HG03571 (cell line): ENCODE data around the gene CATSPER1.
"Not testable (repeated sequence)": the region's sequence is repeated elsewhere in the genome, so short reads cannot be mapped to it uniquely, and the experiment has no call there.

Source experiments
- ATAC-seq: cut with Tn5 transposase; IDR thresholded peaks from one replicate; pipeline ENCODE4 v1.9.1; 2021; ENCODE audit not compliant: unreplicated experiment

Gene CATSPER1

DNA sequence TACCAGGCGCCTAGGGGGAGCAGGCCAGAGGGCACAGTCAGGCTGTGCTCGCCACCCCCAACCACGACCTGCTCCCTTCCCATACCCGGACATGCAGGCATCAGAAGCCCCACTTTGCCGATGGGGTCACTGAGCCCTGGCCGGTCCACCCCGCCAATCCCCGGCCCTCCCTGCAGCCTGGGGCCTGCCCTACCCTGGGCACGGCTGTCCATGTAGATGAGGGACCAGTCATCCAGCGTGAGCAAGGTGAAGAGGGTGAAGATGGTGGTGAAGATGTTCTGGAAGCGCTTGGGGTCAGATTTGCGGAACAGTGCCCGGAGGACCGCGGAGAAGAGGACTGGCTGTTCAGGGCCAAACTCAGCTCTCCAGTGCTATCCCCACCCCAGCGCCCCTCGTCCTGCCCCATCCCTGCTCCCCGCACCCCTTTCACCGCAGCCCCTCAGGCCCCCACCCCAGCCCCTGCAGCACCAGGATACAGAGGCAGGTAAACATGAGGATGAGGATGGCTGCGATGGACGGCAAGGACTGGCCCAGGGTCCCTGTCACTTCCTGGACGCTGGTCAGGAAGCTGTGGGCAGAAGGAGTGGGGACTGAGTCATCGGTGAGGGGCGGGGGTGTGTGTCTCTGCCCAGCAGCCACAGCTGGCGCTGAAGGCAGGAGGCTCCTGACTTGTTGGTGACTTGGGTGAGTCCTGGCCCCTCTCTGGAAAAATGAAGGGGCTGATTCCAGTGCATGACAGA, 5.5 kb downstream of the CATSPER1 start:
- ATAC-seq = no peak

DNA sequence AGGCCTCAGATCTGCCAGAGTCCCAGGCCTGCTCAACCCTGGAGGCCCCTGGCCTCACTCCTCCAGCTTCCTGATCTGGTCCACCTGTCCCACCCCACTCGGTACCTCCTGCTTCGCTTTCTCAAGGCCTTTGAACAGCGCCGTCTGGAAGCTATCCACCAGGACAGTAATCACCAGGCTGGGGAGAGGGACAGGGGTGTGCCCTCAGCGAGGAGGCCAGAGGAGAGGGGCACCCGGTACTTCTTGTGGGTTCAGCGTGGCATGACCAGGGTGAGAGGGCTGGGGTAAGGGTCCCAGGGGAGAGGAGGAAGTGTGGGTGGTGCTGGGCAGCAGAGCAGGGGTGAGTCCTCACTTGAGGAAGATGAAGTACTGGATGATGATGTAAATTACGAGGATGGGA, 6.1 kb downstream of the CATSPER1 start:
- no peak for ATAC-seq

DNA sequence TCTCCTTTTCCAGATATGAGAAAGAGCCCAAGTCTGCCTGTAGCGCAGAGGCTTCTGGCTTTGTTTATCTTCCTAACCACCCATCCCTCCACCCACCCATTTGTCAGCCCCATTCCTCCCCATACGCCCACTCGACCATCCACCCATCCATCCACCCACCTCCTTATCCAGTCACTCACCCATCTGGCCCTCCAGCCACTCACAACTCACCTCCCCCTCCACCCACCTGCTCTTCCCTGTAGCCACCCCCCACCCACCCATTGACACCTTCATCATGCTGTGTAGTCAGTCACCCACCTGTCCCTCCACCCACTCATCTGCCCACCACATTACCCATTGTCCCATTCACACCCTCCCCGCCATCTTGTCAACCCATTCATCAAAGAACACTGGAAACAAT, 9.0 kb downstream of the CATSPER1 start:
- no peak for ATAC-seq

DNA sequence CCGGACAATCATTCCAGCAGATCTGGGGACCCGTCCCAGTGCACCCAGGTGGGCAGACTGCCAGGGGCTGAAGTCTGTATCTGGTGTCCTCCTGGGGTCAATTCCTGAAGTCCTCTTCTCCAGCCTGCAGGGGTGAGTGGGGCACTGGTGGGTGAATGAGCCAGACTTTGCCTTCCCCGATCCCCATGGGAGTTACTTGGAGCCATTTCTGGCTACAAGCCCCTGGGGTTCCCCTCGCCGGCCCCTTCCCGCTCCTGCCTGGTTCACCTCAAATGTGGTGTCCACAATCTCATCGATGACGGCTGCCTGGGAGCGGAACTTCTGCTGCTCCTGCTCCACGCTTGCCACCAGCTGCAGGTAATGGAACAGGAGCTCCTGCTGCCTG, 9.5 kb downstream of the CATSPER1 start:
- no peak for ATAC-seq

DNA sequence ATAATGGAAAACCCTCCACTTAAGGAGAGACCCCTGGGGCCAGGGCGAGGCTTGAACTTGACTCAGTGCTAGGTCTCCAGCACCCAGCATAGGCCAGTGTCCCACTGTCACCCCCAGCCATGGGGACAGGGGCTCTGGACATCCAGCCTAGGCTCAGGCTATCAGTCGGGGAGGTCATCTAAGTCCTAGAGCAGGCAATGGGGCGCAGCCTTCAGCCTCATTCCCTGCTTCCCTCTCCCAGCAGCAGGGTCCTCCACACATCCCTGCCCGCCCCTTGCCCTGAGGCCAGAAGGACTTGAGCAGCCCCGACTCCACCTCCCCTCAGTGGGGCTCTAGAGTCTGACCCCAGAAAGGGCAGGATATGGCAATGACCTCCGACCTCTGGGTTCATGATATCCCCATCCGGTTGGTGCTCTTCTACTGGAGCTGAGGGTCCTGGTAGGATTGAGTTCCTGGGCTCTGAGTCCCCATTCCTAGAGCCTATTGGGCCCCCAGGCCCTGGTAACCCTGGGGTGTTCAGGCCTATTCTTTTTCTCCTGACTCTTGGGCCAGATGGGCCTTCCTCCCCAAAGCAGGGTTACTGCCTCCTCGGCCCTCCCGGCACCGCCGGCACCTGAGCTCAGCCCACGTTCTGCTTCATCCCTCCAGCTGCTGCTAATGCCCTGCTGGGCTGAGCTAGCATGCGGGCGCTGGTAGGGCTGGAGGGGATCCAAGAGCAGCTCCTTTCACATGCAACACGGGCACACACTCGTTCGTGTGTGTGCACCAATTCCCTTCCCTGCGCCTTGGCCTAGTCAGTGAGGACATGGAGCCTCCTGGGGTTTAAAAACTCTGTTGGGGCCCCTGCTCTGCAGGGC, 10.1 kb downstream of the CATSPER1 start:
- ATAC-seq = no peak

DNA sequence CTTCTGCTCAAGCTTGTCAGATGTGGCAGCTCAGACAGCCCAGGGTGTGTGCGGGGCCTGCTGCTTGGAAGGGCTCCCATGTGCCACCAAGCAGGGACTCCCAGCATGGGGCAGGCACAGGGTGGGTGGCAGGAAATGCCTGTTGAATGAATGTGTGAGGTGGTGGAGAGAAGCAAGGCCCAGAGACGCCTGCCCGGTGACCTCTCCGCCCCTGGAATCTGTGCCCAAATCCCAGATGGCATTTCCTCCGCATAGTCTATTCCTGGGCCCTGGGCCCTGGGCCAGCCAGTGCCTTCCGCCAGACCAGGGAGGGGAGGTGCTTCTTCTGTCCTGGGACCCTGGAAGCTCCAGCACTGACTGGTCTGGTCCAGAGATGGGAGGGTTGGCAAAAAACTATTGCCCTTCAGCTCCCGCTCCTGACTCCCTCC, 10.8 kb downstream of the CATSPER1 start:
- ATAC-seq = no peak

DNA sequence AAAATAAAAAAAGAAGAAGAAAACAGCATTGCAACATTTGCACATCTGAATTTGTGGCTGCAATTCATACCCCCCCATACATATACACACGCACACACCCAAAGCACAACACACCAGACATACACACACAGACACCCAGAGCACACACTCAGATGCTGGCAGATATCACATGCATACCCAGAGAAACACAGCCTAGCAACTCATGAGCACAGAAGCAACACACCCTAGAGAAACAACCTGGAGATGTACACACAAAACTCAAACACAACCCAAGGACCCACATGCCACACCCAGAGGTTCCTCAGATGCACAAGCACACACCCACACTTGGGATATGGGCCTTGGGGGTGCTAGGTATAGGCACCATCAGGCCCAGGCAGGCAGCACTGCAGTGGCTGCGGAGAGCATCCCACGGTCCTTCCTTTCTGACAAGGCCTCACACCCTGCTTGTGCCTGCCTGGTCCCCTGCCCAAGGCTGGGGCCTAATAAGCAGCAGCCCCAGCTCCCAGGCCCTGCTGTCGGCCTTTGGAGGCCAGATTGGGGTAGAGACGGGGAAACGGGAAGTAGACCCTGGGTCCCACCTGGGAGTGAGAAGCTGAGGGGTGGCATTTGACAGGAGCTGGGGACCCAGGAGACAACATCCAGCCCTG, 11.3 kb downstream of the CATSPER1 start:
- no peak for ATAC-seq

DNA sequence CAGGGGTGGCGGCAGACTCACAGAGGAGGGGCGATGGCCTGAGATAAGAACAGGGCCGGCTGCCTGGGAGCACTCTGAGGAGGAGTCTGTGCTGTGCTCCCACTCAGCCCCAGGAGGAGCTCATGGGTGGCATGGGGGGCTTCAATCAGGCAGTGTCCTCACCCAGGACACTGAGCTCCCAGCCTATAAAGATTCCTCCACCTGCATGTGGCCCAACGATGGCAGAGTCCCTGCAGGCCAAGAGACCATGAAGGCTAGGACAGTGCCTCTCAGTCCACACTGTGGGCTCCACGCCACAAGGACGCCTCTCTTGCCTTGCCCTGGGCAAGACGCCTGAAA, 12.5 kb downstream of the CATSPER1 start:
- no peak for ATAC-seq

DNA sequence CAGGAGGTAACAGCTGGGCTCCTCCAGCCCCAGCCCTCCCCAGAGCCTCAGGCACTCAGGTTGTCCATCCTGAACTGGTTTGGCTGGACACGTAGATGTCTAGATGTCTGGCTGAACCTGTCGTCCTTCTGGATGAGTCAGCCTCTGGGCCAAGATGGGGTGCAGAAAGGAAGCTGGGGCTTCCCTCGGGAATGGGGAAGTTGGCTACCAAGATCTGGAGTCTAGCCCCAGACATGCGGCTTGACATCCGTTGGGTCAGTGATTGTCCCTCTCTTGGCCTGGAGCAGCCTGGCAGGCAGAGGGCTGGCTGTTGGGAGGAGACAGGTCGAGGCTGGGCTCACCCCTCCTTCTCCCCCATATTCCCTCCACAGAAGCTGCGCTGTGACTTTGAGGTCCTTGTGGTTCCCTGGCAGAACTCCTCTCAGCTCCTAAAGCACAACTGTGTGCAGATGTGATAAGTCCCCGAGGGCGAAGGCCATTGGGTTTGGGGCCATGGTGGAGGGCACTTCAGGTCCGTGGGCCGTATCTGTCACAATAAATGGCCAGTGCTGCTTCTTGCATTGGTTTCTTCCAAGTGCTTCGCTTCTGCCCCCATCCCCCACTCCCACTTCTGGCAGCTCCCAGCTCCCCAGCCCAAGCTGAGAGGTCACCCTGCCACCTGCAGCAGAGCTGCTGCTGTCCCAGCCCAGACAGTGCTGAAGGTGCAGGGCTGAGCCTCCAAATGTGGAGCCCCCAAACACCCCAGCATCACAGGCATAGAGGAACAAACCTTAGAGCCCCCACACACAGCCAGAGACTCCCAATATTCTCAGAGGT, 13.1 kb downstream of the CATSPER1 start:
- ATAC-seq = no peak

DNA sequence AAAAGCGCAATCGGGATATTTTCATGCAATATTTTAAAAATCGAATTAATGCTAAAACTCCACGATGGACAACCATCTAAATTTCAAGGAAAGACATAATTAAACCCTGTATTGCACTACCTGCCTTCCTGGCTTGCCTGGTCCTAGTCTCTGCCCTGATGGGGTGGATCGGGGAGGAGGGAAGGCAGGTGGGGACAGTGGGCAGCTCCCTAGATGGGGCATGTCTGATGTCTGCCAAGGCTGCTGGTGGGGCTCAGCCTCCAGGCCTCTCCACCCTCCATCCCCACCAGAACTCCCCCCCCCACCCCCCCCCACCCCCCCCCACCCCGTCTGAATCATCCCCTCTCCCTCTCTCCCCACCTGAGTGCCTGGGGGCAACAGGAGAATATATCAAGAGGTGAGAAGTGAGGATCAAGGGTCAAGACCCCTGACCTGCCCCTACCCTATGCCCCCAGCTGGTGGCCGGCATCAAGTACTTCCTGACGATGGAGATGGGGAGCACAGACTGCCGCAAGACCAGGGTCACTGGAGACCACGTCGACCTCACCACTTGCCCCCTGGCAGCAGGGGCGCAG, 13.8 kb downstream of the CATSPER1 start:
- no peak for ATAC-seq

DNA sequence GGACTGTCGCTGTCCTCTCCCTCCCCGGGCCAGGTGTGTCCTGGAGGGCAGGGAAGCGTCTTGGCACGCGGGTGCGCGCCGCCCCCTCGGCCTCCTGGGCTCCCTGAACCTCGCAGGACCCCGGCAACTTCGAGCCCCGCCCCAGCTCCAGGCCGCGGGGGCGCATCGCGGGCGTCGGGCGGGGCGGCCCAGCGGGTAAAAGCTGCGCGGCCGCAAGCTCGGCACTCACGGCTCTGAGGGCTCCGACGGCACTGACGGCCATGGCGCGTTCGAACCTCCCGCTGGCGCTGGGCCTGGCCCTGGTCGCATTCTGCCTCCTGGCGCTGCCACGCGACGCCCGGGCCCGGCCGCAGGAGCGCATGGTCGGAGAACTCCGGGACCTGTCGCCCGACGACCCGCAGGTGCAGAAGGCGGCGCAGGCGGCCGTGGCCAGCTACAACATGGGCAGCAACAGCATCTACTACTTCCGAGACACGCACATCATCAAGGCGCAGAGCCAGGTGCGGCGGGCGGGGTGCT, 14.4 kb downstream of the CATSPER1 start, which contains the start of gene CST6:
Gene CST6, plus strand, starts transcription at position 224 of the 519 bp plus-strand sequence. Its CDS starts 37 bp downstream, at position 261.
- no peak for ATAC-seq

DNA sequence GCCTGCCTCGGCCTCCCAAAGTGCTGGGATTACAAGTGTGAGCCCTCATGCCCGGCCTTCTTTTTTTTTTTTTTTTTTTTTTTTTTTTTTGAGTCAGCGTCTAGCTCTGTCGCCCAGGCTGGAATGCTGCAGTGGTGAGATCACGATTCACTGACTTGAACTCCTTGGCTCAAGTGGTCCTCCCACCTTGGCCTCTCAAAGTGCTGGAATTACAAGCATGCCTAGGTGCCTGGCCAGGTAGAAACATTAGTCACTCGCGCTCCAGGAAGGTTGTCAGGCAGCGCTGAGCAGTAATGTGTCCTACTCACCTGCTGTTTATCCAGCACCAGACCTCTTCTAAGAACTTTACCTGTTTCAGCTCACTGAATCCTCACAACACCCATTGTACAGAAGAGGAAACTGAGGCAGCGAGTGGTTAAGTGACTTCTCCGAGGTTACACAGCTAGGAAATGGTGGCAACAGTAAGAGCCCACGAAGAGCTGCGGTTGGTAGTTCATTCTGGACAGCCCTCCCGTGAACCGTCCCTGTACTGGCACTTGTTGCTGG, 15.0 kb downstream of the CATSPER1 start:
- ATAC-seq = no peak

DNA sequence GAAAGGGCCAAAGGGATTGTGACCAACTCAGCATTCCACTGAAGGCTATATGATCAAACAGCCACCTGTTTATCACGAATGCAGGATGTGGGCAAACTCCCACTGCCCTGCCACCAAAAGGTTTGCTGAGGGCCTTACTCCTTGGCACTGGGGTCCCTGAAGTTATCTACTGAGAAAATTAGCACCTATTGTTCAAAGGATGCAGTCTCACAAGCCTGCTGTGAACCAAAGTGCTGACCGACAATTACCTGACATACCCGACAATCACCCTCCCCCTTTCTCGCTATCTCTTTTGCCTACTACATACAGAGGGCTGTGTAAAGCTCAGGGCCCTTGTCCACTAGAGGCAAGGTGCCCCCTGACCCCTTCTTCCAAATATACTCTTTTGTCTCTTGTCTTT, 16.2 kb downstream of the CATSPER1 start:
- ATAC-seq = not testable (repeated sequence)

DNA sequence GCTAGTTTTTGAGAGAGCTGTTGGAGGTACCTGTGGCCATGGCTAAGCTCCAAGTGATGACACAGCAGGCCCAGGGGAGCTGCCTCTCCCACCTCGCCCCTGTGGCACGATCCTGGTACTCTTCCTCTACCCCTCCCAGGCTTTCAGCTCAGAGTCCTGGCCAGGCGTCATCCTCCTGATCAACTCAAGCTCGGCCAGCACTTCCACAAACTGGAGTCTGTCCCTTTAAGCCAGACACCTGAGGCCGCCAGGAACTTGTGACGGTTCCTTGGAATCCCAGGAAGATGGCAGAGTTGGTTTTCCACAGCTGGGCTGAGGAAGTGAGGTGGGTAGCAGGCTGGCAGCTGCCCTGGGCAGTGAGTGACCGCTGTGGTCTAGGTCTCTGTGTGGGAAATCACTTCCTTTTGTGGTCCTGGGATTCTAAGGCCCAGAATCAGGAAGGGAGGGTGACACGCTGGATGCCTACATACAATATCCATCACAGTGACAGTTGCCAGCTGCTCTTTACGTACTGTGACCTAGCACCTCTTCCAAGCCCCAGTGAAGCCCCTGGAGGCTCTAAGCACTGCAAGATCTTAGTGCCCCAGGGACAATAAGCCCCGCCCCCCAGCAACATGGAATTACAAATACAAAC, 17.7 kb downstream of the CATSPER1 start:
- no peak for ATAC-seq

DNA sequence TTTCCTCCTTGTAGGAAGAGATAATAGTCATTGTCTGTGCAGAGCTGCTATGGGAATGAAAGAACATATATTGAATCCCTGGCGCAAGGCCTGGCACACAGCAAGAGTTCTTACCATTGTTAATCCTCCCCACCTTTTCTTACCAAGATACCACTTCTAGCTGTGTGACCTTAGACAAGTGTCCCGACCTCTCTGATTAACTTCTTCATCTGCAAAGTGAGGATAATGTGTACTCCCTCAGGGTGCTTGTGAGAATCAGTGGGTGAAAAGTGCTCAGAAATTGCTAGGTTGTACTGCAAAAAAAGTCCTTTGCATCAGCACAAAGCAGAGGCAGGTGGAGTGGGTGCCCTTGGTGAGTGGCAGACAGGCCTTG, 18.2 kb downstream of the CATSPER1 start:
- no peak for ATAC-seq

DNA sequence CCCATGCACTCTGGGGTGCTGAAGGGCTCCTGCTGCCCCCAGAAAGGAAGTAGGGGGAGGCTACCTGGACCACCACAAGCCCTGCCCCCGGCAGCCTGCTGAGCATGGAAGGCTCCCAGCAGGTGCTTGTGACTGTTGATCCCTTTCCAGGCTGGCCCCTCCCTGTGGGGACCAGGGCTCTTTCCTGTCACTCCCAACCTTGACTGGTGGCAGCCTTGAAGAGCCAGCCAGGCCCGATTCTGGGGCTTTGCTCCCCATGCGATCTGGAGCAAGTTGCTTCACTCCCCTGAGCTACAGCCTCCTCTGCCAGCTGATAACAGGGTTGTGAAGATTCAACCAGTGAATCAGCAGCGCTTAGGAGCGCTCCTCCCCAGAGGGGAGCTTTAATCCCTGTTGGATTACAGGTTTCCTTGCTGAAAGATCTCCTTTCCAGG, 19.1 kb downstream of the CATSPER1 start:
- no peak for ATAC-seq

DNA sequence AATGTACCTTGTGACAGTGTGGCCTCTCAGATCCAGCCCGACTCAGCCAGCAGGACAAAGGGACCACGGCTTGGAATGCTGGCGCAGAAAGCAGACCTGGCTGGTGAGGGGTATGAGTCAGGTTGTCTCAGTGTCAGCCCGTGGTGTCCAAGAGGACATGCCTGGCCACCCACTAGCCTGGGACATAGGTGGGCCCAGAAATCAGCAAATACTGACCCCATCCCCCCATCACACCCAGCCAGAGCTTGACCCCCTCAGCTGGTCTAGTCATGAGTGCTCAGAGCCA, 19.4 kb downstream of the CATSPER1 start:
- ATAC-seq = no peak

DNA sequence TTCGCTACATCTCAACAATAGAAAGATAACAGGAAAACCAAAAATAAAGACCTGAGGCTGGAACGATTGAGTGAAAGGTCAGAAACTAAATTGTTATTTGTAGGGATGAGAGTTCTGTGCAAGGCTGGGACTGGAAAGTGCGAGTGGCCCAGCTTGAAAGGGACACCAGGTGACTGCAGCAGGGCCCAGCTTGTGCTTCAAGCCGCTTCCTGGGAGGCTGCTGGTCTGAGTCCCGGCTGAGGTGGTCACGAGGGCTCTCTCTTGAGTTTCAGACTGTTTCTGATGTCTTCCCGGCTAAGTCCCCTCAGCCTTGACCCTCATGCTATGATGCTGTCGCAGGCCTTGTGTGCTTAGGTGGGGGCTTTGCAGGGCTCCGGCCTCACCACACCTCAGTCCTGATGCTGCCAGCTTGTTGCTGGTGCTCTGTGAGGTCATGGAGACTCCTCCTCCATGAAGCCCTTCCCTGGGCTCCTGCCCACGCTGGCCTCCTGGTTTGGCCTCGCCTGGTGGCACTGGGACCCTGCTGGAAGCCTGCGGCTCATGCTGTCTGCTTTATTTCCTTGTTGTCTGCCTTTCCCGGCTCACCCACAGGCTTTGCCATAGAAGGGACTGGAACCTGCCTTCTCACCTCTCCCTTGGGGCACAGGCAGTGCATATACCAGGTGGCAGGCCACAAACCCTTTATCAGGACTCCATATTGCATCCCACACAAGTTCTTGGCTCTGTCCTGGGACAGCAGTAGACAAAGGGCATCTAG, 20.0 kb downstream of the CATSPER1 start:
- no peak for ATAC-seq

DNA sequence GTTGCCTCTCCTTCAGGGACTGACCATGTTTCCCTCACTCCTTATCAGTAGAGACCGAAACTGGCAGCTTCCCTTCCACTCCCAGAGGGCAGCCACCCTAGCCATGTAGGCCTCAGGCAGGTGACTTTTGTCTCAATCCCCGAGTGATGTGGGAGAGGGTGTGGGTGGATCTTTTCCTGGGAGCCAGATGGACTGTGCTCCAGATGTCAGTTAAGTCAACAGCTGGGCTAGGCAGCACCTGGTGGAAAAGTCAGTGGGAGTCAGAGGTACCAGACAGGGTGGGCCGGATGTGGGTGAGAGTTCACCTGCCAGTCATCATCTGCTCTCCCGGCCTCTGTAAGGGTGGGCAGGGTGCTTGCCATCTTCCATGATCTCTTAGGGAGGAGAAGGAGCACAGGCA, 22.1 kb downstream of the CATSPER1 start:
- ATAC-seq = no peak
